NCI-H524 treated with DMSO at 0.1 percent for 48 hours (cell line): Measurements from ENCODE around the gene NYAP2.
A peak's percentile ranks its signal among the peaks of the same experiment; 100 is the strongest.

ENCODE experiments used
- DNase-seq: peaks from one replicate; lab custom pipeline; 2025; lab: John Stamatoyannopoulos, UW

NYAP2 gene

DNA sequence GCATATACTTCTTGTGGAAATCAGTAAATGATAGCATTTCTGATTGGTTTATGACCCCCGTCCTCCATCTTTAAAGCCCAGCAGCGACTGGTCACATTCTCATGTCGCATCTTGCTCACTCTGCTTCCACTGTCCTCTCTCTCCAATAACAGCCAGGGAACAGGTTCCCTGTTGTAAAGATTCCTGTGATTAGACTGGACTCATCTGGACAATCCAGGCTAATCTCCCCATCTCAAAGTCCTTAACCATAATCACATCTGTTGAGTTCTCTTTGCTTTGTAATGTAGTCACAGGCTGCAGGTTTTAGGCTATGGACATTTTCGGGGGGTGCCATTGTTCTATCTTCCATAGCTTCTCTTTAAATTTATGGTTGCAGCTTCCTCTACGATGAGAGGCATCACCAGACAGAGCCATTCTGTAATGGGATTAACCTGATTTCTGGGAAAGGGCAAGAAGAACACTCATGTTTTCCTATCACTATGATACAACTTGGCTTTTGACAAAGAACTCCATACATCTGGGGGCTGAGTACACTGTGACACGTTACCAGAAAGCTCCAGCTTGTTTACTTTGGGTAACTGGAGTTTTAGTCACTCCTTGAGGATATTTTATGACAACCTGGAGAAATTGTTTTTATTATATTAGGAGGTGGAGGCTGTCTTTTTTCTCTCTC, 159.0 kb downstream of the NYAP2 start:
- DNase-seq = peak; percentile 32

DNA sequence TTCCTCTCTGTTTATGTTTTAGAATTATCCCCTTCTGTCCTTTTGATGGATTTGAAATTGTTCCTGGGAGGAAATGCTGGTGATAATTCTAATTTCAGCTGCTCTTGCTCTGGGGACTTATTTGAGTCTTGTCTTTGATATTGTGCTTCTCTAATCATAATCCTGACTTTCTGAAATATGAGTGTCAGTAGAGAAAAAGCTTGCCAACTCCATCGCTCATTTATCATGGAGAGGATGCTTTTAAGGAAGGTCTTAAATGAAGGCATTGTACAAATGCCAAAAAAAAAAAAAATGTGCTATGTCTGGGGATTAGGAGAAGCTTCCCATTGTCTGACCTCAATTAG, 159.5 kb downstream of the NYAP2 start:
- no peak for DNase-seq

GRCh38 chr2:225566798-225567197, 167.3 kb downstream of the NYAP2 start:
- no peak for DNase-seq

DNA sequence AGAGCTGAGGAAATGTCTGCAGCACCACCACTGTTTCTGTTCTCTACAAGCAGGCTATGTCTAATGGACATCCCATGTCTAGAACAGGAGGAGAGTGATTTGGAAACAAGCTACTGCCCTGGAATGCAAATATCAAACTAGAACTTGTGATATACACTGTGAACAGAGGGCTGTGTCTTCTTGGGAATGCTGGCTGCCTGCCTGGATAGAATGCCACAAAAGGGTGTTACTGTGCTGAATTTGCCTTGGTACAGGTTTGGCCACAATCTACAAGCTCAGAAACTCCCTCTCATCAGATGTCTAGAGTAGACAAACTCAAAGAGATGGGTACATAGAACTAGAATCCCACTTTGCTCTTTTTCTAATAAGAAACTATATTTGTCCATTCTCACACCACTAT, 170.5 kb downstream of the NYAP2 start:
- DNase-seq = no peak

DNA sequence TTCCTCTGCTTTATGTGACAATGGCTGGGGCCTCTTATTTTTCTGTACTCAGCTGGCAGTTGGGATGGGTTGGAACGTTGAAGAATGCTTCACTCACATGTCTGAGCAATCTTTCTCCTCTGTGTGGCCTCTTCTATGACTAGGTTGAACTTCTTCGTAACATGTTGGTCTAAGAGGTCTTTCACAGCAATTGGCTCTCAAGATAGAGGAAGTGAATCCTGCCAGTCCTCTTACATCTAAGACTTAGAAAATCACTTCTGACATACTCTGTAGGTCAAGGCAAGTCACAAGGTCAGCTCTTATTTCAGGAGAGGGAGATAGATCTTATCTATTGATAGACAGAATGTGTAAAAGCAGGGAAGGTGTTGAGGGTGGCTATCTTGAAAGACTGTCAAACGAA, 174.1 kb downstream of the NYAP2 start:
- no peak for DNase-seq

DNA sequence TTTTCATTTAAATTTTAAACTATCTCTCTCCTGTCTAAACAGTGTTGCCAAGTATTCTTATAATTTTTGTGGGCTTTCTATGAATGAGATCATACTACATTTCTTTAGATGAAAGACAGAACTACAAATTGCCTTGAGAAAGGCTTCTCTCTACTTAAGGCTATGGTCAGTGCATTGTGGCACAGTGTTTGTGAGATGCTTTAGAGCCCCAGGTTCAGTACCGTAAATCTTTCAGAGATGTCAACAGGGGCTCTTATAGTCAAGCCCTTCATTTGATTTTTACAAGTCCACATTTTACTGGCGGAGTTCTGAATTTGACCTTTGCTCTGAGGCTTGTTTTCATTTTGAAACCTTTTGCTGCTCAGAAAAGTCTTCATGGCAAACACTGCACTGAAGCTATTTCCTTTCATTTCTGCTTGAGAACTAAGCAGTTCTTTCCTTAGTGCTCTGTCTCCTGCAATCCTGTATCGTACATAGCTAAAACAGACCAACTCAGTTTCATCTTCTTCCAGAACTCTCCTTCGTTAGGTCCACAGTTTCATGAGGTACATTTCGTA, 175.2 kb downstream of the NYAP2 start:
- DNase-seq = no peak

GRCh38 chr2:225581135-225581534, 181.6 kb downstream of the NYAP2 start:
- no peak for DNase-seq

- DNase-seq = no peak
These were observed 182.4 kb downstream of the NYAP2 start for GRCh38 chr2:225581906-225582305.

DNA sequence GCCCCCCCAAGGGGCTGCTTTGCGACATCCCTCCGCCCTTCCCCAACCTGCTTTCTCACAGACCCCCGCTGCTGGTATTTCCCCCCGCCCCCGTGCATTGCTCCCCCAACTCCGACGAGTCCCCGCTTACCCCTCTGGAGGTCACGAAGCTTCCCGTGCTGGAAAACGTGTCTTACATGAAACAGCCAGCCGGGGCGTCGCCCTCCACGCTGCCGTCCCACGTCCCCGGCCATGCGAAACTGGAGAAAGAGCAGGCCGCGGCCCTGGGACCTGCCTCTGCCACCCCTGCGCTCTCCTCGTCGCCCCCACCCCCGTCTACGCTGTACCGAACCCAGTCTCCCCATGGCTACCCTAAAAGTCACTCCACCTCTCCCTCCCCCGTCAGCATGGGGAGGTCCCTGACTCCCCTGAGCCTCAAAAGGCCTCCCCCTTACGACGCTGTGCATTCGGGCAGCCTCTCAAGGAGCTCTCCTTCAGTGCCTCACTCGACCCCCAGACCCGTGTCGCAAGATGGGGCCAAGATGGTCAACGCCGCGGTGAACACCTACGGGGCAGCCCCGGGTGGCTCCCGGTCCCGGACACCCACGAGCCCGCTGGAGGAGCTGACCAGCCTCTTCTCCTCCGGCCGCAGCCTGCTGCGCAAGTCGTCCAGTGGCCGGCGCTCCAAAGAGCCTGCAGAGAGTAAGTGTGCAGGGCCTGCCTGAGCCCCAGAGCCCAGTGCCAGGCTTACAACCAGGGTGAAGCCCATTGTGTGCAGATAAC, 183.0 kb downstream of the NYAP2 start:
- no peak for DNase-seq

- DNase-seq = peak; percentile 11
These were observed 185.3 kb downstream of the NYAP2 start for GRCh38 chr2:225584796-225585195.

DNA sequence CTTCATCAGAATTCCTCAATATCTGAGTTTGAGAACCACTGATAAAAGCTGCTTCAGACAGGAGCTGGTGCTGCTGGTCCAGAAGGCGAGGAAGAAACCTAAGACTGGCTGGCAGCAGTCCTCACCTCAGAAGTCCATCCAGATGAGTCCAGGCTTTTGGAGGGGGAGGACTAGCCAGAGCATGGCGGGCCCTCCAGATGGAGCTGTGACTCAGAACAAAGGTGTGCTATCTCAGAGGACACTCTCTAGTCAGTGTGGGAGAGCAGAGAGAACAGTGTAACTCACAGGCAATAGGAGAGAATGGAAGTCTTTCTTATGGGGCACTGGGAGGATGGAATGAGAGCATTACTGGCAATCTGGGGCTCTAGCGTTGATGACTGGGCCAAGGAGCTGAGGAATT, 191.4 kb downstream of the NYAP2 start:
- DNase-seq = no peak

DNA sequence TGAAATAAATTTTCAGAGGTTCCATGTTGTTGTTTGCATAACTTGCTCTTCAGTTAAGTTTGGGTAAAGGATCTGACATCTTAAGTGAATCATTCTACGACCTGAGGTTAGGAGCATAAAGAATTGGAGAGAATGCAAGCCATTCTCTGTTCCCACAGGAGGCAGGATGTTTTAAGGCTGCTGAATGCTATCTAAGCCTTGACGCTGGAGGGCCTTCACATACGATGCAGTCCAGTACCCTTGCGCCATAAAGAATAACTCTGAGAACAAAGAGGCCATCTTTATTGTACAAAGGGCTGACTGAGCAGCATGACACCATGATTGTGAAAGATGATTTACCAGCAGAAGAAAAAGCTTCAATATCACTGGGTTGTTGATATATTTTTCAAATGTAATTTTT, 198.4 kb downstream of the NYAP2 start:
- no peak for DNase-seq

- no peak for DNase-seq
These were observed 198.9 kb downstream of the NYAP2 start for GRCh38 chr2:225598426-225598825.

DNA sequence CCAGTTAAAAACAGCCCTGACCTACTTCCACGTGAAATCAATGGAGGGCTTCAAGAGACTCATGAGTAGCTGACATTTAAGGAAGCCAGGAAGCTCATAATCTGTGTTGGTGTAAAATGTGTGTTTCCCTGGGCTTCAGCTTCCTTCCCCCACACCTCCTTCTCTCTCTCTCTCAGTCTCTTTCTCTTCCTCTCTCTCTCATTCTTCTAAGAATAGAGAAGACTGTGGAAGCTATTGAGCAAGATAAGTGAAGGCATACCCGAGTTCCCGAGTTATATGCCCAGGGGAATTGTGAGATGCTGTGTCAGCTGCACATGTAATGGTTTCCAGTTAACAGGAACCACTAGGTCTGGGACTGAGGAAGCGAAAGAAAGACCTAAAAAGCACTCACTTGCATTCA, 199.4 kb downstream of the NYAP2 start:
- no peak for DNase-seq

DNA sequence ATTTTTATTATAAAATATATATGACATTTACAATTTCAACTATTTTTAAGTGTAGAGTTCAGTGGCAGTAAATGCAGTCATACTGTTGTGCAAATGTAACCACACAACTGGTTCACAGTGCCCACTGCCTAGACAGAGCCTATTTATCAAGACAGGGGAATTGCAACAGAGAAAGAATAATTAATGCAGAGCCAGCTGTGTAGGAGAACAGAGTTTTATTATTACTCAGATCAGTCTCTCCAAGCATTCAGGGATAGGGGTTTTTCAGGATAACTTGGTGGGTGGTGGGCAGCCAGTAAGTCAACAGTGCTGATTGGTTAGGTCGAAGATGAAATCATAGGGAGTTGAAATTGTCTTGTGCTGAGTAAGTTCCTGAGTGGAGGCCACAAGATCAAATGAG, 200.3 kb downstream of the NYAP2 start:
- DNase-seq = no peak

DNA sequence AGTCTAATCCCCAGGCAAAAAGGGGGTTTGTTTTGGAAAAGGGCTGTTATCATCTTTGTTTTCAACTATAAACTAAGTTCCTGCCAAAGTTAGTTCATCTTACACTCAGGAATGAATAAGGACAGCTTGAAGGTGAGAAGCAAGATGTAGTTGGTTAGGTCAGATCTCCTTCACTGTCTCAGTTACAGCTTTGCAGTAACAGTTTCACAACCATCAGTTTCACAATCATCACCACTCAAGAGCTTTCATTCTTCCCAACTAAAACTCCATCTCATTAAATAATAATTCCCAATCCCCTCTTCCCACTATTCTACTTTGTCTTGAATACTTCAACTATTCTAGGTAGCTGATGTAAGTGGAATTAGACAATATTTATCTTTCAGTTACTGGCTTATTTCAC, 200.9 kb downstream of the NYAP2 start:
- DNase-seq = no peak

DNA sequence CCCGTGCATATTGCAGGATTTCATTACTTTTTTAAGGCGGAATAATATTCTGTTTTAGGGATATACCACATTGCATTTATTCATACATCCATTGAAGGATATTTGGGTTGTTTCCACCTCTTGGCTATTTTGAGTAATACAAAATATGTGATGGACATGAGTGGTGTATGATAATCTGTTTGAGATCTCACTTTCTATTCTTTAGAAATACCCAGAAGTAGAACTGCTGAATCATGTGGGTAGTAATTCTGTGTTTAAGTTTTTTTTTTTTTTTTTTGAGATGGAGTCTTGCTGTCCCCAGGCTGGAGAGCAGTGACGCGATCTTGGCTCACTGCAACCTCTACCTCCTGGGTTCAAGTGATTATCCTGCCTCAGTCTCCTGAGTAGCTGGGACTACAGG, 201.4 kb downstream of the NYAP2 start:
- no peak for DNase-seq

- no peak for DNase-seq
These were observed 202.7 kb downstream of the NYAP2 start for GRCh38 chr2:225602205-225602604.

GRCh38 chr2:225608136-225608535, 208.6 kb downstream of the NYAP2 start:
- DNase-seq = no peak

- no peak for DNase-seq
These were observed 213.1 kb downstream of the NYAP2 start for GRCh38 chr2:225612636-225613035.

DNA sequence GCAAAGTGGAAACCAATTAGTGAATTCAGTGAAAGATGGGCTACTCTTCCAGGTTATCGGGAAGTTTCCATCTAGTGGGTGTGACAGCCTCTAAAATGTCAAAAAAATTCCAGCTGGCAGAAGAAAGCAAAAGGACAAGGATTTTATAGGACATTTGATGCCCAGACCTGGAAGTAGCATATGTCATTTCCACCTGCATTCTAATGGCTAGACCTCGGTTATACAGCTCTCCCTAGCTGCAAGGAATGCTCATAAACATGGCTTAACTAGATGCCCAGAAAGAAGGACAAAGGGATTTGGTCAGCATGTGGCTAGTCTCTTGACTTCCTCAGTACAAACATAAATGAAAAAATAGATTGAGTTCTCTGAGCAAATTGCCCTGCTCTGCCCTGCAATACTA, 215.4 kb downstream of the NYAP2 start:
- DNase-seq = no peak

- no peak for DNase-seq
These were observed 216.0 kb downstream of the NYAP2 start for GRCh38 chr2:225615514-225615913.

DNA sequence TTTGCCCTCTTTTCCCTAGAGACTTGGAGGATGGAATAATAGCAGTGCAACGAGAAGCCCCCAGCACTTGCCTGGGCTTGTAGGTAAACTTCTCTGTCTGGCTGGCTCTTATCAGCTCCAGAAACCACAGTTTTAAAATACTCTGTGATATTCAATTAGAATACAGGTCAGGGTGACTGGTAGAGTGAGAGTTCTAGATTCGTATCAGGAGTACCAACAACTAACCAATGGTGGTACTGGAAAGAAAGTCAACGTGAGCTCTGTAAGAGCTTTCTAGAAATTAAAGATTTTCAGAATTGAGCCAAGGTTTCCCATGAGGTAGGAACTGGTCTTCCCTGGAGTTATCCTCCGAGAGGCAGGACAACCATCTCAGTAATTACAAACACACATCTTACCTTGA, 216.9 kb downstream of the NYAP2 start:
- no peak for DNase-seq

- DNase-seq = no peak
These were observed 217.3 kb downstream of the NYAP2 start for GRCh38 chr2:225616848-225617247.
